Measurements from ENCODE around the gene POLD1.
"Not testable (repeated sequence)": the region's sequence is repeated elsewhere in the genome, so short reads cannot be mapped to it uniquely, and the experiment has no call there.

The POLD1 gene

GRCh38 chr19:50384685-50385535 is 763 bp downstream of the POLD1 start:
- peak overlapping the region; percentile 75 for H3K4me3 ChIP-seq (ENCODE audit: low read length)
- peak; percentile 42 for DNase-seq (ENCODE audit: low read depth)
- TF ChIP-seq, protein P1, sequence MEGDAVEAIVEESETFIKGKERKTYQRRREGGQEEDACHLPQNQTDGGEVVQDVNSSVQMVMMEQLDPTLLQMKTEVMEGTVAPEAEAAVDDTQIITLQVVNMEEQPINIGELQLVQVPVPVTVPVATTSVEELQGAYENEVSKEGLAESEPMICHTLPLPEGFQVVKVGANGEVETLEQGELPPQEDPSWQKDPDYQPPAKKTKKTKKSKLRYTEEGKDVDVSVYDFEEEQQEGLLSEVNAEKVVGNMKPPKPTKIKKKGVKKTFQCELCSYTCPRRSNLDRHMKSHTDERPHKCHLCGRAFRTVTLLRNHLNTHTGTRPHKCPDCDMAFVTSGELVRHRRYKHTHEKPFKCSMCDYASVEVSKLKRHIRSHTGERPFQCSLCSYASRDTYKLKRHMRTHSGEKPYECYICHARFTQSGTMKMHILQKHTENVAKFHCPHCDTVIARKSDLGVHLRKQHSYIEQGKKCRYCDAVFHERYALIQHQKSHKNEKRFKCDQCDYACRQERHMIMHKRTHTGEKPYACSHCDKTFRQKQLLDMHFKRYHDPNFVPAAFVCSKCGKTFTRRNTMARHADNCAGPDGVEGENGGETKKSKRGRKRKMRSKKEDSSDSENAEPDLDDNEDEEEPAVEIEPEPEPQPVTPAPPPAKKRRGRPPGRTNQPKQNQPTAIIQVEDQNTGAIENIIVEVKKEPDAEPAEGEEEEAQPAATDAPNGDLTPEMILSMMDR (IDR thresholded peaks at IDR 0.05; ENCODE audit: insufficient read depth, low read depth, low read length, missing control alignments): no peak

DNA sequence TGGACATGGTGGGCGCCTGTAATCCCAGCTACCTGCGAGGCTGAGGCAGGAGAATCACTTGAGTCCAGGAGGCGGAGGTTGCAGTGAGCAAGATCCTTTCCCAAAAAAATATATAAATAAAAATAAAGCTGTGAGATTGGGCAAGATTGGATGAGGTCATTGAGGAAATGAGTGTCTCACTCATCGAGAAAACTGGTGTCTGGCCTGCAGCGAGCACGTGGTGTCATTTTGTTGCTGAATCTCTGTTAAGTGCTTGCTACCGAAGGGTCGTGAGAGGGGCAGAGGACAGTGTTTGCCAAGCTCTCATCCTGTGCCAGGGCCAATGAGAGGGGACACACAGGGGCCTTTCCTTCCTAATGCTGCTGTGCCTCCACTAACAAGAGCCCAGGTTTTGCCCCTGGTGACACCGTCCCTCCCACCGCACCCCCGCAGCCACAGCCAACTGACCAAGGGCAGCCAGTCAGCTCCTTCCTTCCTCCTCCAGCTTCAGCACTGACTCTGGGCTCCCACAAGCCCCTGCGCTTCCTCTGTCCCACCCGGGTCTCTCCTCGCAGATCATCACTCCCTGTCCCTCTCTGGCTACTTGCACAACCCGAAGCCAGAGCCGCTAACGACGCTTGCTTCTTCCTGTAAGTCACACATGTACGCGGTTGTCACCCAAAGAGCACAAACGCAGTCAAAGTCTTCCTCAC is 3.2 kb downstream of the POLD1 start:
- DNase-seq (ENCODE audit: low read depth): peak; percentile 74

GRCh38 chr19:50387868-50388245 is 3.7 kb downstream of the POLD1 start:
- no peak overlapping the region for H3K4me3 ChIP-seq (ENCODE audit: low read length)
- TF ChIP-seq, protein P1 (IDR thresholded peaks at IDR 0.05; ENCODE audit: insufficient read depth, low read depth, low read length, missing control alignments): no peak
- no peak for DNase-seq (ENCODE audit: low read depth)

More for the DNA sequence above, 3.2 kb downstream of the POLD1 start:
- TF ChIP-seq, protein P1 (IDR thresholded peaks at IDR 0.05; ENCODE audit: insufficient read depth, low read depth, low read length, missing control alignments): no peak
- no peak overlapping the region for H3K4me3 ChIP-seq (ENCODE audit: low read length)

- not testable (repeated sequence) for DNase-seq (ENCODE audit: low read depth); H3K4me3 ChIP-seq (ENCODE audit: low read length)
Measured at GRCh38 chr19:50390295-50390694, 6.1 kb downstream of the POLD1 start.

DNA sequence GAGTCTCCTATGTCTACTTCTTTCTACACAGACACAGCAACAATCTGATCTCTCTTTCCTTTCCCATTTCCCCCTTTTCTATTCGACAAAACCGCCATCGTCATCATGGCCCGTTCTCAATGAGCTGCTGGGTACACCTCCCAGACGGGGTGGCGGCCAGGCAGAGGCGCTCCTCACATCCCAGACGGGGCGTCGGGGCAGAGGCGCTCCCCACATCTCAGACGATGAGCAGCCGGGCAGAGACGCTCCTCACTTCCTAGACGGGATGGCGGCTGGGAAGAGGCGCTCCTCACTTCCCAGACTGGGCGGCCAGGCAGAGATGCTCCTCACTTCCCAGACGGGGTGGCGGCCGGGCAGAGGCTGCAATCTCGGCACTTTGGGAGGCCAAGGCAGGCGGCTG is 6.8 kb downstream of the POLD1 start:
- not testable (repeated sequence) for DNase-seq (ENCODE audit: low read depth); H3K4me3 ChIP-seq (ENCODE audit: low read length)

DNA sequence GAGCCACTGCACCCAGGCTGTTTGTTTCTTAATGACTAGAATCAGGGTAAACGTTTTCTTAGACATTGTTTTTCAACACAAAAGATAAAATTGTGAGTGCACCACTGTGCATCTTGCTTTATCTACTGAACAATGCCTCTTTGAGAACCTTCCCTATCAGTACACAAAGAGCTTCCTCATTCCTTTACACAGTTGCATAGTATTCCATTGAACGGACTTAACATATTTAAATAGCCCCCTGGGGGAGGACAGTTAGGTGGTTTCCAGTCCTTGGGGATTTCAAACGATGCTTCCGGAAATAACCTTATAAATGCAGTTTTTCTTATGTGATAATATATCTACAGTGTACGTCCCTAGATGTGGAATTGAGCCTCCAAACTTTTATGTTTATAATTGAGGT is 8.6 kb downstream of the POLD1 start:
- TF ChIP-seq, protein P1 (IDR thresholded peaks at IDR 0.05; ENCODE audit: insufficient read depth, low read depth, low read length, missing control alignments): no peak
- no peak for DNase-seq (ENCODE audit: low read depth)
- no peak overlapping the region for H3K4me3 ChIP-seq (ENCODE audit: low read length)

- no peak for DNase-seq (ENCODE audit: low read depth)
- no peak overlapping the region for H3K4me3 ChIP-seq (ENCODE audit: low read length)
- TF ChIP-seq, protein P1 (IDR thresholded peaks at IDR 0.05; ENCODE audit: insufficient read depth, low read depth, low read length, missing control alignments): no peak
Measured at GRCh38 chr19:50393589-50393988, 9.4 kb downstream of the POLD1 start.

- H3K4me3 ChIP-seq (ENCODE audit: low read length): no peak overlapping the region
- DNase-seq (ENCODE audit: low read depth): no peak
- TF ChIP-seq, protein P1 (IDR thresholded peaks at IDR 0.05; ENCODE audit: insufficient read depth, low read depth, low read length, missing control alignments): no peak
Measured at GRCh38 chr19:50394017-50394416, 9.9 kb downstream of the POLD1 start.

Measured in epithelial cell of esophagus (primary cell).